GM12878 (cell line): ENCODE results near the gene ZSWIM5. TPM values are rescaled to one million over a fixed set of nuclear protein-coding genes. Genes with fewer than 3 reads are reported as not detected.
A peak's percentile ranks its signal among the peaks of the same experiment; 100 is the strongest.

ENCODE experiments used
- ATAC-seq: fragments of 200-7000 bp; cut with Tn5 transposase; 3 replicates; pipeline ENCODE4 v1.9.1; 2020; ENCODE audit warnings: mild to moderate bottlenecking, moderate library complexity
- BruUV-seq: library from RNA; stranded (reverse); fragments of 400-500 nt; replicated peaks from 2 replicates; lab custom pipeline; 2021; lab: Mats Ljungman, UMichigan
- CTCF ChIA-PET: fragments of 300-600 bp; sonication (Branson Sonifier 250); formaldehyde crosslinking; extraction: SDS; loops from one replicate; lab custom pipeline; 2021; ENCODE audit warnings: inconsistent platforms; lab: Yijun Ruan, JAX
- POLR2A ChIA-PET: fragments of 350-600 bp; formaldehyde crosslinking; extraction: SDS; loops from one replicate; lab custom pipeline; 2021; ENCODE audit warnings: inconsistent platforms; lab: Charles Lee
- RAD21 ChIA-PET: fragments of 300-600 bp; sonication (Branson Sonifier 250); formaldehyde crosslinking; loops from one replicate; lab custom pipeline; 2023; ENCODE audit warnings: antibody characterized with exemption; ENCODE audit not compliant: unreplicated experiment; lab: Charles Lee
- SMC1A ChIA-PET: fragments of 300-600 bp; sonication (Branson Sonifier 250); formaldehyde crosslinking; loops from one replicate; lab custom pipeline; 2023; ENCODE audit not compliant: unreplicated experiment, uncharacterized antibody; lab: Charles Lee
- DNase-seq: peaks from one replicate; pipeline ENCODE4 v3.0.0-alpha.2; 2011; ENCODE audit warnings: low read depth, low spot score
- FAIRE-seq: peaks from 3 replicates; lab custom pipeline; 2011; peaks lifted over from hg19 to GRCh38; lab: Jason Lieb, UNC
- H2AFZ ChIP-seq: 2 replicates; pipeline ENCODE4 v1.6.0; 2011; ENCODE audit warnings: low read depth, low read length, control low read depth; ENCODE audit not compliant: control insufficient read depth
- H3K27ac ChIP-seq: 2 replicates; pipeline ENCODE4 v1.5.1; 2011; ENCODE audit warnings: control low read depth; ENCODE audit not compliant: control insufficient read depth, insufficient read depth
- H3K27me3 ChIP-seq, 2 experiments: replicated peaks in 1 of 2; 2 replicates each; pipeline versions ENCODE4 v1.6.0 to v1.6.1; 2011; ENCODE audit warnings: low read length in 1 of 2; ENCODE audit not compliant: control insufficient read depth in 2 of 2, insufficient read depth in 2 of 2
- H3K36me3 ChIP-seq, 2 experiments: 2 replicates each; pipeline ENCODE4 v1.5.1; 2011; ENCODE audit warnings: low read length in 1 of 2; ENCODE audit not compliant: control insufficient read depth in 2 of 2, insufficient read depth in 2 of 2
- H3K4me1 ChIP-seq: 2 replicates; pipeline ENCODE4 v1.6.1; 2011; ENCODE audit warnings: mild to moderate bottlenecking, low read length, moderate library complexity, mixed read lengths; ENCODE audit not compliant: control insufficient read depth, insufficient read depth
- H3K4me2 ChIP-seq: 2 replicates; pipeline ENCODE4 v1.6.0; 2011; ENCODE audit warnings: control low read depth; ENCODE audit not compliant: control insufficient read depth, insufficient read depth
- H3K4me3 ChIP-seq: fragments of 200-600 bp; sonication (generic); 2 replicates; pipeline ENCODE4 v1.5.1; 2016
- H3K79me2 ChIP-seq: 2 replicates; pipeline ENCODE4 v1.6.0; 2011; ENCODE audit warnings: low read length; ENCODE audit not compliant: control insufficient read depth, insufficient read depth
- H3K9ac ChIP-seq: 2 replicates; pipeline ENCODE4 v1.8.0; 2011; ENCODE audit warnings: low read length, control low read depth, mixed read lengths; ENCODE audit not compliant: control insufficient read depth, insufficient read depth
- H3K9me3 ChIP-seq: replicated peaks from 3 replicates; pipeline ENCODE4 v1.5.1; 2011; ENCODE audit warnings: mild to moderate bottlenecking, low read length; ENCODE audit not compliant: control insufficient read depth, insufficient read depth
- H4K20me1 ChIP-seq: 2 replicates; pipeline ENCODE4 v1.6.0; 2011; ENCODE audit not compliant: control insufficient read depth, insufficient read depth
- ATF3 ChIP-seq: IDR thresholded peaks from 2 replicates; pipeline ENCODE4 v1.6.1; 2011; ENCODE audit warnings: low read depth, mild to moderate bottlenecking, low read length, moderate library complexity, borderline replicate concordance; ENCODE audit errors: extremely low read depth
- CHD1 ChIP-seq: IDR thresholded peaks from 2 replicates; pipeline ENCODE4 v1.6.1; 2012; ENCODE audit warnings: low read depth, low read length, improper control_type of control experiment
- CREM ChIP-seq: IDR thresholded peaks from 2 replicates; pipeline ENCODE4 v1.6.1; 2014; ENCODE audit warnings: antibody characterized with exemption, low read depth
- DPF2 ChIP-seq: fragments of 450-650 bp; IDR thresholded peaks from 2 replicates; pipeline ENCODE4 v1.6.1; 2017; ENCODE audit warnings: mild to moderate bottlenecking
- HDAC6 ChIP-seq: fragments of 200-600 bp; sonication (generic); IDR thresholded peaks from one replicate; pipeline ENCODE4 v1.8.0; 2017; ENCODE audit warnings: antibody characterized with exemption; ENCODE audit not compliant: unreplicated experiment
- PBX3 ChIP-seq: IDR thresholded peaks from 2 replicates; pipeline ENCODE4 v1.6.1; 2011; ENCODE audit warnings: mild to moderate bottlenecking, low read depth, low read length, moderate library complexity; ENCODE audit not compliant: insufficient replicate concordance
- RAD51 ChIP-seq: fragments of 450-650 bp; IDR thresholded peaks from 2 replicates; pipeline ENCODE4 v1.6.1; 2016; ENCODE audit warnings: moderate library complexity, mild to moderate bottlenecking, inconsistent platforms
- SIX5 ChIP-seq: IDR thresholded peaks from 2 replicates; pipeline ENCODE4 v1.6.1; 2011; ENCODE audit warnings: mild to moderate bottlenecking, low read depth, low read length, moderate library complexity; ENCODE audit not compliant: severe bottlenecking
- SMAD5 ChIP-seq: IDR thresholded peaks from 2 replicates; pipeline ENCODE4 v1.6.1; 2016; ENCODE audit warnings: antibody characterized with exemption, low read depth
- TAF1 ChIP-seq: IDR thresholded peaks from 2 replicates; pipeline ENCODE4 v1.6.1; 2011; ENCODE audit warnings: mild to moderate bottlenecking, low read depth, low read length, borderline replicate concordance
- ZBTB33 ChIP-seq: fragments of 450-650 bp; IDR thresholded peaks from 2 replicates; pipeline ENCODE4 v1.6.1; 2017; ENCODE audit warnings: mild to moderate bottlenecking
- ZBTB4 ChIP-seq: fragments of 450-650 bp; formaldehyde crosslinking; IDR thresholded peaks from 2 replicates; pipeline ENCODE4 v1.4.0; 2022; ENCODE audit warnings: mild to moderate bottlenecking, moderate library complexity
- ZNF384 ChIP-seq: IDR thresholded peaks from 2 replicates; pipeline ENCODE4 v1.6.1; 2012; ENCODE audit warnings: low read depth, mild to moderate bottlenecking, low read length, improper control_type of control experiment, borderline replicate concordance
- WGBS: methylation state at CpG from one replicate; pipeline ENCODE4 v1.1.6; 2016; ENCODE audit warnings: low lambda C conversion rate; ENCODE audit not compliant: insufficient replicate concordance, insufficient coverage; ENCODE audit errors: missing lambda C conversion rate; 5-methylcytosine and 5-hydroxymethylcytosine counted together
- in situ Hi-C: fragments of 300-500 bp; cut with MboI; formaldehyde crosslinking; loops from 9 replicates; pipeline ENCODE4 v1.14.3; 2018; ENCODE audit warnings: mixed read lengths
- intact Hi-C: fragments of 100-400 bp; cut with micrococcal nuclease; formaldehyde crosslinking; loops from one replicate; pipeline ENCODE4 v1.14.2; 2022; ENCODE audit not compliant: unreplicated experiment
- polyA plus RNA-seq, 11 experiments: library from polyadenylated mRNA; depleted of rRNA in 4 of 11; unstranded in 6 of 11; stranded (reverse) in 5 of 11; fragments of >200 nt; fragmentation: Nextera tagmentation in 4 of 11; fragmentation: Illumina TruSeq in 1 of 11; extraction: Ambion mirVana in 4 of 11; extraction: Trizol in 1 of 11; gene quantifications; 1 replicate in 1 of 11; 2 replicates in 10 of 11; pipeline versions ENCODE4 v1.2.1 to v1.2.3, GENCODE V29; 2011 to 2016; ENCODE audit warnings: inconsistent platforms in 2 of 11, missing spikeins in 2 of 11, low read depth in 1 of 11
- total RNA-seq, 4 experiments: library from RNA; depleted of rRNA in 3 of 4; stranded (reverse); fragments of >200 nt in 3 of 4; fragmentation: Illumina TruSeq in 1 of 4; extraction: Trizol in 1 of 4; gene quantifications; 2 replicates each; pipeline versions ENCODE4 v1.2.1 to v1.2.3, GENCODE V29; 2013 to 2021

The ZSWIM5 gene
- total and polyA plus RNA-seq, 10 of the 15 experiments (the other 5 are each of a cell fraction or from before 2014, with no cell fraction given) = 0.07 to 0.97 (median 0.34) TPM; not detected in 1

- SMC1A ChIA-PET = interaction anchor here (0.5 to 12.5 kb wide), 35 partner anchors 12 to 573 kb away, joined by 3 to 284 read pairs (median 4); partner anchors contain the start of genes BEST4, CCDC163, EIF2B3 and MMACHC
- WGBS = under 1% methylated on average over 21 of the region's 21 CpGs
- CTCF ChIA-PET = interaction anchor here (0.6 to 11.4 kb wide), 32 partner anchors 14 to 558 kb away, joined by 3 to 252 read pairs (median 6); partner anchors contain the start of genes BEST4, CCDC163, EIF2B3 and MMACHC
- no peaks in the 10 kb centered on the region for H3K27me3 ChIP-seq
- peaks cover 16% of the 10 kb centered on the region for H3K79me2 ChIP-seq
- ATAC-seq (peak; percentile 83), DNase-seq (peak; percentile 90), FAIRE-seq (peak; percentile 65)
- peak within 1 kb of the TSS; percentile 100 for H2AFZ ChIP-seq
- peak within 1 kb of the TSS; percentile 99 for H3K4me2 ChIP-seq
- in situ Hi-C loops = loop anchor here (5.0 kb wide), 3 partner anchors 290 to 570 kb away; partner anchors contain the start of genes NASP and TESK2
- peaks cover 17% of the 10 kb centered on the region for H3K4me1 ChIP-seq
- peaks cover 3 to 10% of the 10 kb centered on the region in 2 experiments for H3K36me3 ChIP-seq
- RAD21 ChIA-PET = interaction anchor here (0.5 to 12.5 kb wide), 30 partner anchors 9 to 488 kb away, joined by 3 to 313 read pairs (median 4); partner anchors contain the start of genes BTBD19, CCDC163, EIF2B3 and MMACHC
- no peaks in the 10 kb centered on the region for H3K9me3 ChIP-seq
- POLR2A ChIA-PET = interaction anchor here (0.5 to 3.2 kb wide), 23 partner anchors 12 to 481 kb away, joined by 3 to 26 read pairs (median 5); partner anchors contain the start of genes BTBD19, EIF2B3, KIF2C and MUTYH
- peak within 1 kb of the TSS; percentile 78 for H3K9ac ChIP-seq
- H3K4me3 ChIP-seq = peak within 1 kb of the TSS; percentile 90
- no peaks in the 10 kb centered on the region for H4K20me1 ChIP-seq
- no TSS peak for BruUV-seq
- intact Hi-C loops = loop anchor here (1.0 to 10.0 kb wide), 6 partner anchors 176 to 573 kb away; partner anchors contain the start of genes MUTYH, NASP, RNU5D-1 and TOE1
- H3K27ac ChIP-seq = peak within 1 kb of the TSS; percentile 79
- TF ChIP-seq TAF1 (peak; percentile 65; the same call in 1 of the 2 replicates), ZBTB33 (no peak), ZNF384 (no peak), SMAD5 (no peak), RAD51 (peak; percentile 94), SIX5 (peak; percentile 57), CREM (peak; percentile 74), ATF3 (peak; percentile 66; the same call in 1 of the 2 replicates), HDAC6 (no peak), PBX3 (no peak), ZBTB4 (CRISPR knock-in tag) (no peak), DPF2 (no peak), CHD1 (no peak)
Observed at GRCh38 chr1:45011837-45012638, 194.4 kb downstream of the ZSWIM5 start, which contains the start of gene UROD. TSS of gene UROD (plus strand) at chr1:45012254. CDS start at chr1:45012266, 12 bp downstream.
